C4-2B (cell line): ENCODE data around the gene OR6A2.

Source experiments
- CTCF ChIP-seq: fragments of 450-650 bp; conservative IDR thresholded peaks from 2 replicates; pipeline ENCODE4 v1.5.1; 2017; ENCODE audit warnings: mild to moderate bottlenecking
- ZFX ChIP-seq: fragments of 450-650 bp; IDR thresholded peaks from 2 replicates; pipeline ENCODE4 v1.6.1; 2017

DNA sequence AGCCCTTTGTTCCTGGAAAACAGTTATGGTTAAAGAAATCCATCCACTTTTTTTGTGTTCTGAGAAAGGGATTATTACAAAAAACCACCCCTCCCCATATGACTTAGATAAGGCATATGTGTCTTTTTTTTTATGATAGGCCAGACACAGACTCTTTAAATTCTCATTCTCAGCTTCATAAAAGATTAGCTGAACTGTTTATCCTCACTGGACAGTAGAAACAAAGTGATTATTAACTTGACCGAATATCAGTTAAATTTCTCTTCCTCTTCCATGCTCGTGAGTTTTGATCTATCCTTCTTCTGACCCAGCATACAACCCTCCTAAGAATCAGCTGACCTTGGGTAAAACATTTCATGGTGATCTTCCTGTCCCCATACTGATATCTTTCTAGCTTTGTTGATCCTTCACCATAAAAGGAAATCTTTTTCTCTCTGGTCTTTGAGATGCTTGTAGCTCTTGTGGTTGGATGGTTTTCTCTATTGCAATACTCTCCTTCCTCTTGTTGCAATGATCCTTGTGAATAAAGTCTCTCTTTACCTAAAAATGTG lies 53.9 kb downstream of the OR6A2 start:
- no peak for TF ChIP-seq CTCF
- TF ChIP-seq ZFX = no peak
